GM23338 (cell line): ENCODE measurements around the gene BANK1. TPM values are rescaled to one million over a fixed set of nuclear protein-coding genes. Genes with fewer than 3 reads are reported as not detected.

Source experiments
- ATAC-seq: fragments of 200-7000 bp; cut with Tn5 transposase; 3 replicates; pipeline ENCODE4 v1.9.1; 2020
- DNase-seq: peaks from one replicate; pipeline ENCODE4 v3.0.0-alpha.2; 2015; ENCODE audit warnings: low spot score
- H2AFZ ChIP-seq: fragments of 200-600 bp; sonication (generic); 2 replicates; pipeline ENCODE4 v1.8.0; 2016; ENCODE audit warnings: antibody characterized with exemption, mild to moderate bottlenecking, moderate library complexity
- H3F3A ChIP-seq: fragments of 200-600 bp; sonication (generic); replicated peaks from 2 replicates; pipeline ENCODE4 v1.8.0; 2017; ENCODE audit warnings: antibody characterized with exemption, mixed run types, low read depth
- H3K27ac ChIP-seq: fragments of 200-600 bp; sonication (generic); 2 replicates; pipeline ENCODE4 v1.6.1; 2016; ENCODE audit warnings: low read depth
- H3K27me3 ChIP-seq: fragments of 200-600 bp; sonication (generic); 2 replicates; pipeline ENCODE4 v1.8.0; 2016; ENCODE audit warnings: mild to moderate bottlenecking, mixed run types, moderate library complexity; ENCODE audit not compliant: insufficient read depth
- H3K36me3 ChIP-seq: fragments of 200-600 bp; sonication (generic); 2 replicates; pipeline ENCODE4 v1.8.0; 2016; ENCODE audit warnings: mild to moderate bottlenecking; ENCODE audit not compliant: insufficient read depth
- H3K4me1 ChIP-seq: fragments of 200-600 bp; sonication (generic); 2 replicates; pipeline ENCODE4 v1.8.0; 2016; ENCODE audit warnings: mild to moderate bottlenecking, moderate library complexity; ENCODE audit not compliant: insufficient read depth
- H3K4me2 ChIP-seq: fragments of 200-600 bp; sonication (generic); 2 replicates; pipeline ENCODE4 v1.7.1; 2017; ENCODE audit warnings: mixed run types
- H3K4me3 ChIP-seq: fragments of 200-600 bp; sonication (generic); 2 replicates; pipeline ENCODE4 v1.6.1; 2016; ENCODE audit warnings: mixed run types
- H3K79me2 ChIP-seq: fragments of 200-600 bp; sonication (generic); replicated peaks from 2 replicates; pipeline ENCODE4 v1.8.0; 2017; ENCODE audit warnings: mild to moderate bottlenecking; ENCODE audit not compliant: insufficient read depth
- H3K9me2 ChIP-seq: fragments of 200-600 bp; sonication (generic); 2 replicates; pipeline ENCODE4 v1.8.0; 2017; ENCODE audit not compliant: insufficient read depth
- H4K20me1 ChIP-seq: fragments of 200-600 bp; sonication (generic); replicated peaks from 2 replicates; pipeline ENCODE4 v1.8.0; 2017; ENCODE audit warnings: mild to moderate bottlenecking; ENCODE audit not compliant: insufficient read depth
- H3K27ac Mint-ChIP-seq: 2 replicates; pipeline ENCODE4 v1.8.0; 2020; ENCODE audit warnings: inconsistent platforms, mild to moderate bottlenecking, moderate library complexity, mixed read lengths
- H3K27me3 Mint-ChIP-seq: 3 replicates; pipeline ENCODE4 v1.8.0; 2022; ENCODE audit warnings: low read depth, mild to moderate bottlenecking, moderate library complexity, mixed read lengths, inconsistent platforms; ENCODE audit not compliant: insufficient read depth, poor library complexity
- H3K36me3 Mint-ChIP-seq: 3 replicates; pipeline ENCODE4 v1.8.0; 2021; ENCODE audit warnings: low read depth, mild to moderate bottlenecking, inconsistent platforms, moderate library complexity, mixed read lengths
- H3K4me1 Mint-ChIP-seq: 3 replicates; pipeline ENCODE4 v1.8.0; 2020; ENCODE audit warnings: mild to moderate bottlenecking, inconsistent platforms, mixed read lengths
- H3K4me3 Mint-ChIP-seq: 3 replicates; pipeline ENCODE4 v1.8.0; 2021; ENCODE audit warnings: moderate library complexity, mild to moderate bottlenecking, inconsistent platforms, mixed read lengths
- H3K9me3 Mint-ChIP-seq: 3 replicates; pipeline ENCODE4 v1.8.0; 2020; ENCODE audit warnings: moderate library complexity, mild to moderate bottlenecking, inconsistent platforms, mixed read lengths
- CREB1 ChIP-seq: fragments of 250-450 bp; sonication (Bioruptor Pico); IDR thresholded peaks from 2 replicates; pipeline ENCODE4 v1.5.0; 2020; ENCODE audit warnings: low read depth, mild to moderate bottlenecking, moderate library complexity
- CTCF ChIP-seq, 2 experiments: fragments of 200-600 bp in 1 of 2; sonication (generic) in 1 of 2; conservative IDR thresholded peaks; 2 replicates each; pipeline versions ENCODE4 v1.5.1 to v1.6.1; 2016 to 2017; ENCODE audit warnings: antibody characterized with exemption in 2 of 2, low read depth in 2 of 2, mild to moderate bottlenecking in 2 of 2, moderate library complexity in 1 of 2
- EZH2 ChIP-seq: fragments of 200-600 bp; sonication (generic); IDR thresholded peaks from one replicate; pipeline ENCODE4 v1.8.0; 2017; ENCODE audit warnings: antibody characterized with exemption, mild to moderate bottlenecking, low read depth; ENCODE audit not compliant: unreplicated experiment
- EZH2phosphoT487 ChIP-seq: fragments of 200-600 bp; sonication (generic); IDR thresholded peaks from one replicate; pipeline ENCODE4 v1.8.1; 2018; ENCODE audit warnings: antibody characterized with exemption; ENCODE audit not compliant: unreplicated experiment
- JUNB ChIP-seq: IDR thresholded peaks from one replicate; pipeline ENCODE4 v1.6.1; 2016; ENCODE audit warnings: antibody characterized with exemption; ENCODE audit not compliant: unreplicated experiment
- NANOG ChIP-seq: IDR thresholded peaks from 2 replicates; pipeline ENCODE4 v1.6.1; 2016; ENCODE audit warnings: antibody characterized with exemption, borderline replicate concordance
- POLR2AphosphoS5 ChIP-seq: IDR thresholded peaks from 2 replicates; pipeline ENCODE4 v1.6.1; 2016; ENCODE audit warnings: antibody characterized with exemption, low read depth
- STAT1 ChIP-seq: IDR thresholded peaks from one replicate; pipeline ENCODE4 v1.6.1; 2016; ENCODE audit warnings: antibody characterized with exemption; ENCODE audit not compliant: unreplicated experiment
- ZNF114 ChIP-seq: fragments of 250-450 bp; sonication (Bioruptor Pico); IDR thresholded peaks from 2 replicates; pipeline ENCODE4 v1.5.0; 2020; ENCODE audit warnings: mild to moderate bottlenecking, moderate library complexity
- ZNF331 ChIP-seq: fragments of 250-450 bp; sonication (Bioruptor Pico); IDR thresholded peaks from 2 replicates; pipeline ENCODE4 v1.5.0; 2020; ENCODE audit warnings: low read depth, mild to moderate bottlenecking, moderate library complexity
- polyA plus RNA-seq: library from polyadenylated mRNA; unstranded; fragments of >200 nt; fragmentation: Nextera tagmentation; extraction: Ambion mirVana; gene quantifications from 2 replicates; pipeline ENCODE4 v1.2.1, GENCODE V29; 2016
- total RNA-seq: library from RNA; depleted of rRNA; stranded (reverse); fragments of >200 nt; shearing (Covaris generic); gene quantifications from 2 replicates; pipeline ENCODE4 v1.2.3, GENCODE V29; 2014
- TF ChIP-seq, protein P1 (sequence below): IDR thresholded peaks from 2 replicates; pipeline ENCODE4 v1.6.1; 2016; ENCODE audit warnings: antibody characterized with exemption
- TF ChIP-seq, protein P2 (sequence below): fragments of 250-450 bp; sonication (Bioruptor Pico); IDR thresholded peaks from 2 replicates; pipeline ENCODE4 v1.5.0; 2020; ENCODE audit warnings: mild to moderate bottlenecking, moderate library complexity
- TF ChIP-seq, protein P3 (sequence below): IDR thresholded peaks from one replicate; pipeline ENCODE4 v1.6.1; 2018; ENCODE audit warnings: antibody characterized with exemption; ENCODE audit not compliant: unreplicated experiment

BANK1 gene
- total and polyA plus RNA-seq, 2 experiments from 2014 or later = 0.86 to 0.87 TPM

- H4K20me1 ChIP-seq = no peaks in the 10 kb centered on the region
- no peaks in the 10 kb centered on the region for H3F3A ChIP-seq
- H3K79me2 ChIP-seq = no peaks in the 10 kb centered on the region
- H3K36me3 Mint-ChIP-seq = peaks cover 2% of the 10 kb centered on the region
- H3K36me3 ChIP-seq = no peaks in the 10 kb centered on the region
- H3K4me1 ChIP-seq = peaks cover 25% of the 10 kb centered on the region
- no peak overlapping the region for H2AFZ ChIP-seq
- H3K27me3 ChIP-seq = no peaks in the 10 kb centered on the region
- peaks cover 2% of the 10 kb centered on the region; the same call in 2 of the 3 replicates for H3K9me3 Mint-ChIP-seq
- ATAC-seq = no peak
- DNase-seq = no peak
- TF ChIP-seq EZH2 (no peak), JUNB (no peak), STAT1 (no peak), EZH2phosphoT487 (no peak), NANOG (no peak), ZNF331 (CRISPR knock-in tag) (no peak), POLR2AphosphoS5 (no peak), CTCF (conservative IDR thresholded peaks at IDR 0.05; ENCODE audit: low read depth in 2 of 2) (no peak), CREB1 (CRISPR knock-in tag) (no peak), ZNF114 (CRISPR knock-in tag) (no peak)
- TF ChIP-seq, protein P1, sequence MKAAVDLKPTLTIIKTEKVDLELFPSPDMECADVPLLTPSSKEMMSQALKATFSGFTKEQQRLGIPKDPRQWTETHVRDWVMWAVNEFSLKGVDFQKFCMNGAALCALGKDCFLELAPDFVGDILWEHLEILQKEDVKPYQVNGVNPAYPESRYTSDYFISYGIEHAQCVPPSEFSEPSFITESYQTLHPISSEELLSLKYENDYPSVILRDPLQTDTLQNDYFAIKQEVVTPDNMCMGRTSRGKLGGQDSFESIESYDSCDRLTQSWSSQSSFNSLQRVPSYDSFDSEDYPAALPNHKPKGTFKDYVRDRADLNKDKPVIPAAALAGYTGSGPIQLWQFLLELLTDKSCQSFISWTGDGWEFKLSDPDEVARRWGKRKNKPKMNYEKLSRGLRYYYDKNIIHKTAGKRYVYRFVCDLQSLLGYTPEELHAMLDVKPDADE = no peak
- TF ChIP-seq, protein P2, sequence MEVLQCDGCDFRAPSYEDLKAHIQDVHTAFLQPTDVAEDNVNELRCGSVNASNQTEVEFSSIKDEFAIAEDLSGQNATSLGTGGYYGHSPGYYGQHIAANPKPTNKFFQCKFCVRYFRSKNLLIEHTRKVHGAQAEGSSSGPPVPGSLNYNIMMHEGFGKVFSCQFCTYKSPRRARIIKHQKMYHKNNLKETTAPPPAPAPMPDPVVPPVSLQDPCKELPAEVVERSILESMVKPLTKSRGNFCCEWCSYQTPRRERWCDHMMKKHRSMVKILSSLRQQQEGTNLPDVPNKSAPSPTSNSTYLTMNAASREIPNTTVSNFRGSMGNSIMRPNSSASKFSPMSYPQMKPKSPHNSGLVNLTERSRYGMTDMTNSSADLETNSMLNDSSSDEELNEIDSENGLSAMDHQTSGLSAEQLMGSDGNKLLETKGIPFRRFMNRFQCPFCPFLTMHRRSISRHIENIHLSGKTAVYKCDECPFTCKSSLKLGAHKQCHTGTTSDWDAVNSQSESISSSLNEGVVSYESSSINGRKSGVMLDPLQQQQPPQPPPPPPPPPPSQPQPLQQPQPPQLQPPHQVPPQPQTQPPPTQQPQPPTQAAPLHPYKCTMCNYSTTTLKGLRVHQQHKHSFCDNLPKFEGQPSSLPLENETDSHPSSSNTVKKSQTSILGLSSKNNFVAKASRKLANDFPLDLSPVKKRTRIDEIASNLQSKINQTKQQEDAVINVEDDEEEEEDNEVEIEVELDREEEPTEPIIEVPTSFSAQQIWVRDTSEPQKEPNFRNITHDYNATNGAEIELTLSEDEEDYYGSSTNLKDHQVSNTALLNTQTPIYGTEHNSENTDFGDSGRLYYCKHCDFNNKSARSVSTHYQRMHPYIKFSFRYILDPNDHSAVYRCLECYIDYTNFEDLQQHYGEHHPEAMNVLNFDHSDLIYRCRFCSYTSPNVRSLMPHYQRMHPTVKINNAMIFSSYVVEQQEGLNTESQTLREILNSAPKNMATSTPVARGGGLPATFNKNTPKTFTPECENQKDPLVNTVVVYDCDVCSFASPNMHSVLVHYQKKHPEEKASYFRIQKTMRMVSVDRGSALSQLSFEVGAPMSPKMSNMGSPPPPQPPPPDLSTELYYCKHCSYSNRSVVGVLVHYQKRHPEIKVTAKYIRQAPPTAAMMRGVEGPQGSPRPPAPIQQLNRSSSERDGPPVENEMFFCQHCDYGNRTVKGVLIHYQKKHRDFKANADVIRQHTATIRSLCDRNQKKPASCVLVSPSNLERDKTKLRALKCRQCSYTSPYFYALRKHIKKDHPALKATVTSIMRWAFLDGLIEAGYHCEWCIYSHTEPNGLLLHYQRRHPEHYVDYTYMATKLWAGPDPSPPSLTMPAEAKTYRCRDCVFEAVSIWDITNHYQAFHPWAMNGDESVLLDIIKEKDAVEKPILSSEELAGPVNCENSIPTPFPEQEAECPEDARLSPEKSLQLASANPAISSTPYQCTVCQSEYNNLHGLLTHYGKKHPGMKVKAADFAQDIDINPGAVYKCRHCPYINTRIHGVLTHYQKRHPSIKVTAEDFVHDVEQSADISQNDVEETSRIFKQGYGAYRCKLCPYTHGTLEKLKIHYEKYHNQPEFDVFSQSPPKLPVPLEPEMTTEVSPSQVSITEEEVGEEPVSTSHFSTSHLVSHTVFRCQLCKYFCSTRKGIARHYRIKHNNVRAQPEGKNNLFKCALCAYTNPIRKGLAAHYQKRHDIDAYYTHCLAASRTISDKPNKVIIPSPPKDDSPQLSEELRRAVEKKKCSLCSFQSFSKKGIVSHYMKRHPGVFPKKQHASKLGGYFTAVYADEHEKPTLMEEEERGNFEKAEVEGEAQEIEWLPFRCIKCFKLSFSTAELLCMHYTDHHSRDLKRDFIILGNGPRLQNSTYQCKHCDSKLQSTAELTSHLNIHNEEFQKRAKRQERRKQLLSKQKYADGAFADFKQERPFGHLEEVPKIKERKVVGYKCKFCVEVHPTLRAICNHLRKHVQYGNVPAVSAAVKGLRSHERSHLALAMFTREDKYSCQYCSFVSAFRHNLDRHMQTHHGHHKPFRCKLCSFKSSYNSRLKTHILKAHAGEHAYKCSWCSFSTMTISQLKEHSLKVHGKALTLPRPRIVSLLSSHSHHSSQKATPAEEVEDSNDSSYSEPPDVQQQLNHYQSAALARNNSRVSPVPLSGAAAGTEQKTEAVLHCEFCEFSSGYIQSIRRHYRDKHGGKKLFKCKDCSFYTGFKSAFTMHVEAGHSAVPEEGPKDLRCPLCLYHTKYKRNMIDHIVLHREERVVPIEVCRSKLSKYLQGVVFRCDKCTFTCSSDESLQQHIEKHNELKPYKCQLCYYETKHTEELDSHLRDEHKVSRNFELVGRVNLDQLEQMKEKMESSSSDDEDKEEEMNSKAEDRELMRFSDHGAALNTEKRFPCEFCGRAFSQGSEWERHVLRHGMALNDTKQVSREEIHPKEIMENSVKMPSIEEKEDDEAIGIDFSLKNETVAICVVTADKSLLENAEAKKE (CRISPR knock-in tag) = no peak
- TF ChIP-seq, protein P3, sequence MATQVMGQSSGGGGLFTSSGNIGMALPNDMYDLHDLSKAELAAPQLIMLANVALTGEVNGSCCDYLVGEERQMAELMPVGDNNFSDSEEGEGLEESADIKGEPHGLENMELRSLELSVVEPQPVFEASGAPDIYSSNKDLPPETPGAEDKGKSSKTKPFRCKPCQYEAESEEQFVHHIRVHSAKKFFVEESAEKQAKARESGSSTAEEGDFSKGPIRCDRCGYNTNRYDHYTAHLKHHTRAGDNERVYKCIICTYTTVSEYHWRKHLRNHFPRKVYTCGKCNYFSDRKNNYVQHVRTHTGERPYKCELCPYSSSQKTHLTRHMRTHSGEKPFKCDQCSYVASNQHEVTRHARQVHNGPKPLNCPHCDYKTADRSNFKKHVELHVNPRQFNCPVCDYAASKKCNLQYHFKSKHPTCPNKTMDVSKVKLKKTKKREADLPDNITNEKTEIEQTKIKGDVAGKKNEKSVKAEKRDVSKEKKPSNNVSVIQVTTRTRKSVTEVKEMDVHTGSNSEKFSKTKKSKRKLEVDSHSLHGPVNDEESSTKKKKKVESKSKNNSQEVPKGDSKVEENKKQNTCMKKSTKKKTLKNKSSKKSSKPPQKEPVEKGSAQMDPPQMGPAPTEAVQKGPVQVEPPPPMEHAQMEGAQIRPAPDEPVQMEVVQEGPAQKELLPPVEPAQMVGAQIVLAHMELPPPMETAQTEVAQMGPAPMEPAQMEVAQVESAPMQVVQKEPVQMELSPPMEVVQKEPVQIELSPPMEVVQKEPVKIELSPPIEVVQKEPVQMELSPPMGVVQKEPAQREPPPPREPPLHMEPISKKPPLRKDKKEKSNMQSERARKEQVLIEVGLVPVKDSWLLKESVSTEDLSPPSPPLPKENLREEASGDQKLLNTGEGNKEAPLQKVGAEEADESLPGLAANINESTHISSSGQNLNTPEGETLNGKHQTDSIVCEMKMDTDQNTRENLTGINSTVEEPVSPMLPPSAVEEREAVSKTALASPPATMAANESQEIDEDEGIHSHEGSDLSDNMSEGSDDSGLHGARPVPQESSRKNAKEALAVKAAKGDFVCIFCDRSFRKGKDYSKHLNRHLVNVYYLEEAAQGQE = no peak
- H3K27ac Mint-ChIP-seq = no peak overlapping the region
- H3K27me3 Mint-ChIP-seq = peaks cover 2% of the 10 kb centered on the region
- H3K4me1 Mint-ChIP-seq = peaks cover 27% of the 10 kb centered on the region
- H3K4me3 ChIP-seq = no peak overlapping the region
- no peak overlapping the region for H3K27ac ChIP-seq
- no peak overlapping the region for H3K4me2 ChIP-seq
- H3K9me2 ChIP-seq = no peaks in the 10 kb centered on the region
- no peak overlapping the region for H3K4me3 Mint-ChIP-seq
Observed at GRCh38 chr4:101792056-101792590, 1.6 kb downstream of the BANK1 start.
